Stimulated activated naive B cell treated with anti-CD40 and anti-IgM and Interleukin-4, amounts not matched to agents 10 μg/mL and 1 μg/mL and 100 μg/mL, for 72 hours (primary cell): ENCODE measurements around the gene MYO1H.
A peak's percentile ranks its signal among the peaks of the same experiment; 100 is the strongest.

Experiments
- ATAC-seq, 2 donors: fragments of 150-1000 bp; cut with Tn5 transposase; replicated peaks; 2 replicates each; pipeline ENCODE4 v1.10.0; 2021; ENCODE audit warnings: moderate library complexity in 1 of 2
- DNase-seq: peaks from one replicate; pipeline ENCODE4 v3.0.0; 2021
- H3K27ac Mint-ChIP-seq: one replicate; pipeline ENCODE4 v1.8.0; 2022; ENCODE audit warnings: mild to moderate bottlenecking, mixed read lengths
- H3K27me3 Mint-ChIP-seq, 2 donors: one replicate each; pipeline ENCODE4 v1.8.0; 2022; ENCODE audit warnings: mixed read lengths in 2 of 2
- H3K36me3 Mint-ChIP-seq, 2 donors: one replicate each; pipeline ENCODE4 v1.8.0; 2022; ENCODE audit warnings: mixed read lengths in 2 of 2, mild to moderate bottlenecking in 1 of 2
- H3K4me1 Mint-ChIP-seq, 2 donors: one replicate each; pipeline ENCODE4 v1.8.0; 2022; ENCODE audit warnings: mixed read lengths in 2 of 2, mild to moderate bottlenecking in 1 of 2
- H3K4me3 Mint-ChIP-seq, 2 donors: one replicate each; pipeline ENCODE4 v1.8.0; 2022; ENCODE audit warnings: mild to moderate bottlenecking in 2 of 2, mixed read lengths in 2 of 2, moderate library complexity in 1 of 2
- H3K9me3 Mint-ChIP-seq, 2 donors: one replicate each; pipeline ENCODE4 v1.8.0; 2022; ENCODE audit warnings: mixed read lengths in 2 of 2, mild to moderate bottlenecking in 1 of 2

MYO1H gene

DNA sequence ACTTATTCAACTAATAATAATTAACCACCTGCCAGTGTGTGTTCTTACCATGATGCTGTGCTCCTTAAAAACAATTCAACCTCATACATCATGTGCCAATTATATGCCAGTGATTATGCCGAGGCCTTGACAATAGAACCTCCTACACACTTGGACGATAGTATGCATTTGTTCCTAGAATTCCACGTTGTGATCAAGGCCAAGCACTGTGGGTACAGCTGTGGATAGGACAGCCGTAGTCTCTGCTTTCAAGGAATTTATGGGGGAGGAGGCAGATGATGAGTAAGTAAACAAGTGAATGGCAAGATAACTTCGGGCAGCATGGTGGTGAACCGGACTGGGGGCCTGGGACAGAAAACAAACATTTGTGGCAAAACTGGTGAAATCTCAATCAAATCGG is 18.0 kb upstream of the MYO1H start:
- peaks cover 5 to 10% of the 10 kb centered on the region in 2 donors for H3K27me3 Mint-ChIP-seq
- no peak overlapping the region for H3K27ac Mint-ChIP-seq
- no peaks in the 10 kb centered on the region for H3K9me3 Mint-ChIP-seq
- DNase-seq = no peak
- H3K4me1 Mint-ChIP-seq = no peaks in the 10 kb centered on the region
- ATAC-seq = no peak
- H3K4me3 Mint-ChIP-seq = no peak overlapping the region
- H3K36me3 Mint-ChIP-seq = no peaks in the 10 kb centered on the region

DNA sequence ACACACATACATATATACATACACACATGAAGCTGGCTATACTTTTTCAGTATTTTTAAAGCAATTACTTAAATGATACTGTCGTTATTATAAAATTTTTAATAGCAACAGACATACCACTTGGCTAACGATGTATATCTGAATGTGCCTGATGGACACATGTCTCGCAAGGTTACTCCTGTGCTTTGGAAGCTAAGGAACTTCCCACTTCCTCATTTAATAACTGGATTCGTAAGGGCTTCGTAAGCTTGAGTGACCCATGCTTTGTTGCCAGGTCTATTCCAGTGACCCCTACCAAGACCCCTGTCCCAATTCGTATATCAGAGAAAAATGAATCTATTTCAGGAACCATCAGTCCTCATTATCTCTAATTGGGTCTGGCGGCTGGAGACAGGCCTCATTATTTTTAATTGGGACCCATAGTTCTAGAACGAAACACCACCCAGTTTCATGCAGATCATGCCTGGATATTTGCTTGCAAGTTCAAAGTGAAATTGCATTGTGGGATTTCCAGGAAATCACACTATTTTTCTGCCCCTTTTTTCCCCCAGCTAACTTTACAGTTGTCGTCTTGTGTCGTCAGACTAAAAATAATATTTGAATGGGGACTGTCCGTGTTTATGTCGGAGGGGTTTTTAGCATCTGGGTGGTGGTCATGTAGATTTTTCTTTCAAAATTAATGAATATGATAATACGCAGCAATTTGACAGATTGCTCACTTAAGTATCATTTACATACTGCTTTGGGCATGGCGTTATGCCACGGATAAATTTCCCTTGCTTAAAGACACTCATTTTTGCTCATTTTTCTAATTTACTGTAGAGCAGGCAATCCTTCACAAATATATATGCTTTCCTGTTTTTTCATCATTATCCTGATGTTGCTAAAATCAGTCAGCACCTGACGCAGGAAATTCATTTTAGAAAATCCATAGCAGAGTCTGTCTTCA is 17.1 kb upstream of the MYO1H start:
- no peak for ATAC-seq
- Mint-ChIP-seq H3K4me1 (no peaks in the 10 kb centered on the region), H3K9me3 (peaks cover 0 to 3% of the 10 kb centered on the region in 2 donors), H3K36me3 (no peaks in the 10 kb centered on the region), H3K27ac (no peak overlapping the region), H3K27me3 (peaks cover 5 to 13% of the 10 kb centered on the region in 2 donors), H3K4me3 (no peak overlapping the region)
- no peak for DNase-seq

DNA sequence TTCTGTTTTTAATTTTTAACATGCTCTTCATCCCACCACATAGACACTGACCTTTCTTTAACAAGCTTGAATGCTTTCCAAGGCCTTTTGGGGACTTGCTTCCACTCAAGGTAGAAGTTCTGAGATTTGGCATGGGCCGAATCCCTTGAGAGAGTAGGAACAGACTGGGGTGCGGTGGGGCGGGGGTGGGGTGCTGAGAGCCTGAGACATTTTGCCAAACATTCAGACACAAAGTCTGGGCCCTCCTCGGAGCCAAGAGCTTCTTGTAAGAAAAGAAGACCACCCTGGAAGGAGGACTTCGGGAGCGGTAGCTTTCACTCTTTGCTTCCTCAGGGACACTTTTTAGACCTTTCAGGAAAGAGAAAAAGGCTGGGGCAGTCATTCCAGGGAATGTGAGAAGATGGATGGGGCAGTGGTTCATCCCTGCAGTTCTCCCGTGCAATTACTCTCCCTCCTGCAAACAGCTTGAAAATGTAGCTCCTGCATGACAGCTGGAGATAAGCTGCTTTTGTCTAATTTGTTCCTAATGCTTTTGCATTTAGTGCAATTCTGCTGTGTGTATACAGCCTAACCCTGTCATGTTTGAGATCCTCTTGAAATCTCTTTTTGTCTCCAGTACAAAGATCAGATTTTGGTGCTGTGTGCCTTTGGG is 16.3 kb upstream of the MYO1H start:
- no peak overlapping the region for H3K4me3 Mint-ChIP-seq
- no peak overlapping the region for H3K27ac Mint-ChIP-seq
- DNase-seq (no peak), ATAC-seq (no peak)
- H3K36me3 Mint-ChIP-seq = no peaks in the 10 kb centered on the region
- peaks cover 0 to 3% of the 10 kb centered on the region in 2 donors for H3K9me3 Mint-ChIP-seq
- peaks cover 5 to 18% of the 10 kb centered on the region in 2 donors for H3K27me3 Mint-ChIP-seq
- no peaks in the 10 kb centered on the region for H3K4me1 Mint-ChIP-seq

DNA sequence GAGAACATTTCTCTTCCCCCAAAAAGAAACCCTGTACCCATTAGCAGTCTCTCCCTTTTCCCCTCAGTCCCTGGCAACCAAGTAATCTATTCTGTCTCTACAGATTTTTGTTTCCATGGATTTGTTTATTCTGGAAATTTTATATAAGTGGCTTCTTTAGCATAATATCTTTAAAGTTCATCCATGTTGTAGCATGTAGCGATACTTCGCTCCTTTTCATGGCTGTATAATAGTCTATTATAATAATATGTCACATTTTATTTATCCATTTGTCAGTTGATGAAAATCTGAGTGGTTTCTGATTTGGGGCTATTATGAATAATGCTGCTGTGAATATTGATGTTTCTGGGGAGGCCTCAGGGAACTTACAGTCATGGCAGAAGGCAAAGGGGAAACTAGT is 12.8 kb upstream of the MYO1H start:
- H3K36me3 Mint-ChIP-seq = no peaks in the 10 kb centered on the region
- peaks cover 8 to 10% of the 10 kb centered on the region in 2 donors for H3K9me3 Mint-ChIP-seq
- H3K4me1 Mint-ChIP-seq = no peaks in the 10 kb centered on the region
- H3K27ac Mint-ChIP-seq = no peak overlapping the region
- H3K27me3 Mint-ChIP-seq = peaks cover 5 to 18% of the 10 kb centered on the region in 2 donors
- ATAC-seq = no peak
- no peak for DNase-seq
- no peak overlapping the region for H3K4me3 Mint-ChIP-seq

GRCh38 chr12:109336593-109336992 is 11.1 kb upstream of the MYO1H start:
- Mint-ChIP-seq H3K27me3 (peaks cover 5 to 22% of the 10 kb centered on the region in 2 donors), H3K36me3 (no peaks in the 10 kb centered on the region), H3K27ac (no peak overlapping the region), H3K4me3 (no peak overlapping the region), H3K4me1 (no peaks in the 10 kb centered on the region), H3K9me3 (peaks cover 8 to 10% of the 10 kb centered on the region in 2 donors)
- DNase-seq = no peak
- no peak for ATAC-seq

DNA sequence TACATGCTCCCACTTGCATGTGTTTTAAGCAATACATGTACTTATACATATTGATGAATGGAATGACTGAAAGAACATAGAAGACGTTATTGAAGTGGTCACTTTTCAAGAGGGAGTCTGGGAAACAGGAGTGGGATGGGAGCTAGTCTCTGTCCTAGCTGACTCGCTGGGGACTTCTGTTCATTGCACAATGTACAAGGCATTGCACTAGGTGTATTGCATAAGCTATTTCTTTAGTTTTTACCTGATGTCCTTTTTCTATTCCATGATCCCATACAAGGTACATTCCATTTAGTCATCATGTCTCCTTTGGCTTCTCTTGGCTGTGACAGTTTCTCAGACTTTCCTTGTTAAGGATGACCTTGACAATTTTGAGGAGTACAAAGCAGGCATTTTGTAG is 4.0 kb upstream of the MYO1H start:
- no peak for DNase-seq
- Mint-ChIP-seq H3K4me1 (no peaks in the 10 kb centered on the region), H3K27ac (no peak overlapping the region), H3K36me3 (no peaks in the 10 kb centered on the region), H3K4me3 (no peak overlapping the region), H3K27me3 (peaks cover 6 to 12% of the 10 kb centered on the region in 2 donors), H3K9me3 (peaks cover 0 to 3% of the 10 kb centered on the region in 2 donors)
- no peak for ATAC-seq

DNA sequence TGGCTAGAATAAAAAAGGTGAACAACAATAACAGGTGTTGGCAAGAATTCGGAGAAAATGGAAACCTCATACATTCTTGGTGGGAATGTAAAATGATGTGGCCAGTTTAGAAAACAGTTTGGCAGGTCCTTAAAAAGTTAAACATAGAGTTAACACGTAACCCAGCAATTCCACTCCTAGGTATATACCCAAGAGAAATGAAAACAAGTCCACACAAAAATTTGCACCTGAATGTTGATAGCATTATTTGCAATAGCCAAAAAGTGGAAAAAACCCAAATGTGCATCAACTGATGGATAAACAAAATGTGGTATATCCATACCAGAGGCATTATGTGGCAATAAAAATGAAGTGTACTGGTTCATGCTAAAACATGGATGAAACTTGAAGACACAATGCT is 2.3 kb upstream of the MYO1H start:
- ATAC-seq = no peak
- Mint-ChIP-seq H3K9me3 (peaks cover 0 to 3% of the 10 kb centered on the region in 2 donors), H3K27me3 (peaks cover 7 to 8% of the 10 kb centered on the region in 2 donors), H3K27ac (no peak overlapping the region), H3K4me3 (no peak overlapping the region), H3K4me1 (no peaks in the 10 kb centered on the region), H3K36me3 (no peaks in the 10 kb centered on the region)
- DNase-seq = no peak

DNA sequence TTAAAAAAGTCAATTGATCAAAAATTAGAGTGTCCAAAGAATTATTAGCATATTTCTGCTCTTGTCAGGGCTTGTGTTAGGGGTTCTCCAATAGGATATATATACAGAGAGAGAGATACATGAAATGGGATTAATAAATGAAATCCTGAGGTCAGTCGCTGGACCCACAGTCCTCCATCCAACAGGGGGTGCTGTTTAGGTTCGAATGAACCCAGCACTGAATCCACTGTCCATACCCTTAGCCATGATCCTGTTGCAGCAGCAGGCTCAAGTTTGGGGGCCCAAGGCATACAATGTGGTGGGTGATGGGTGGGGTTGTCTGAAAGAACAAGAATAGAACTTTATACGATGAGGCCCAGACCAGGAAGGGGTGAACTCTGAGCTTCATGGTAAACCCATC is 780 bp upstream of the MYO1H start:
- peaks cover 0 to 3% of the 10 kb centered on the region in 2 donors for H3K9me3 Mint-ChIP-seq
- no peaks in the 10 kb centered on the region for H3K4me1 Mint-ChIP-seq
- peaks cover 4 to 7% of the 10 kb centered on the region in 2 donors for H3K27me3 Mint-ChIP-seq
- ATAC-seq (no peak), DNase-seq (no peak)
- no peak overlapping the region for H3K4me3 Mint-ChIP-seq
- H3K27ac Mint-ChIP-seq = no peak overlapping the region
- H3K36me3 Mint-ChIP-seq = no peaks in the 10 kb centered on the region

- H3K27me3 Mint-ChIP-seq = peaks cover 24 to 28% of the 10 kb centered on the region in 2 donors
Observed at GRCh38 chr12:109352184-109352583, 4.5 kb downstream of the MYO1H start.

DNA sequence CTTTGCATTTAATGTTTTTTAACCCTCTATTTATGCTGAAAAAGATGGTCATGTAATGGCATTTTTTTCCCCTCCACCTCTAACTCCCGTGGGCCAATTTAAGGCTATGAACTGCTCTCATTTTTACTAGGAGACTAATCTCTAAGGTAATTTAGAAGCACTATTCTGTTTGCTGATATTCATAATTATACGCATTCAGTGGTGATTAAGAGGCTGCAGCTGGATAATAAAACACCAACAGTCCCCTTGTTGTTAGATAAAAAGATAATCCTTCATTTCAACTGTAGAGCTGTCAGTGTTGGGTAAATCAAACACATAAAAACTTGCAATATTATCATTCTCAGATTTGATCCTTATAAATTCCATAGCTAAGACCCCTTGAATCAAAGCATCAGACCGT is 8.9 kb downstream of the MYO1H start:
- no peak overlapping the region for H3K27ac Mint-ChIP-seq
- ATAC-seq = no peak
- no peaks in the 10 kb centered on the region for H3K9me3 Mint-ChIP-seq
- no peak overlapping the region for H3K4me3 Mint-ChIP-seq
- no peaks in the 10 kb centered on the region for H3K4me1 Mint-ChIP-seq
- H3K27me3 Mint-ChIP-seq = peaks cover 34 to 53% of the 10 kb centered on the region in 2 donors
- no peak for DNase-seq
- no peaks in the 10 kb centered on the region for H3K36me3 Mint-ChIP-seq

More at GRCh38 chr12:109352184-109352583, 4.5 kb downstream of the MYO1H start:
- H3K4me3 Mint-ChIP-seq = no peak overlapping the region
- no peak for DNase-seq
- no peaks in the 10 kb centered on the region for H3K4me1 Mint-ChIP-seq
- H3K36me3 Mint-ChIP-seq = no peaks in the 10 kb centered on the region
- no peaks in the 10 kb centered on the region for H3K9me3 Mint-ChIP-seq
- no peak for ATAC-seq
- H3K27ac Mint-ChIP-seq = no peak overlapping the region

DNA sequence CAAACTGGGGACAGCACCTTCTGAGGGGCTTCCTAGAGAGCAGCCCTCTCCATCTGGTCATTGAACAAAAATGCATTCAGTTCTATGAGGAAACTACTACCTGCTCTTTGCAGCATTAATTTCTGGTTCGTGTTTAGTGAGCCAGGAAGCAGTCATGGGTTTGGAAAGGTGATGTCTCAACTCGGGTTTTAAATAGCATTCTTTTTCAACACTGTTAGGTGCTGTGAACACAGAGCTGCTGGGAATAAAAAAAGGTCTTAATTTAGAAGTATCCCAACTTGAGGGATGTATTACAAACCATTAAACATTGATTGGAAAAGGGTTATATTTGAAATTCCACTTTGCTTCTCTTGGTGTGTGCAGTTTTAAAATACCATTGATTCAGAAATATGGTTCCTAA is 9.3 kb downstream of the MYO1H start:
- H3K4me3 Mint-ChIP-seq = no peak overlapping the region
- H3K27me3 Mint-ChIP-seq = peaks cover 34 to 53% of the 10 kb centered on the region in 2 donors

DNA sequence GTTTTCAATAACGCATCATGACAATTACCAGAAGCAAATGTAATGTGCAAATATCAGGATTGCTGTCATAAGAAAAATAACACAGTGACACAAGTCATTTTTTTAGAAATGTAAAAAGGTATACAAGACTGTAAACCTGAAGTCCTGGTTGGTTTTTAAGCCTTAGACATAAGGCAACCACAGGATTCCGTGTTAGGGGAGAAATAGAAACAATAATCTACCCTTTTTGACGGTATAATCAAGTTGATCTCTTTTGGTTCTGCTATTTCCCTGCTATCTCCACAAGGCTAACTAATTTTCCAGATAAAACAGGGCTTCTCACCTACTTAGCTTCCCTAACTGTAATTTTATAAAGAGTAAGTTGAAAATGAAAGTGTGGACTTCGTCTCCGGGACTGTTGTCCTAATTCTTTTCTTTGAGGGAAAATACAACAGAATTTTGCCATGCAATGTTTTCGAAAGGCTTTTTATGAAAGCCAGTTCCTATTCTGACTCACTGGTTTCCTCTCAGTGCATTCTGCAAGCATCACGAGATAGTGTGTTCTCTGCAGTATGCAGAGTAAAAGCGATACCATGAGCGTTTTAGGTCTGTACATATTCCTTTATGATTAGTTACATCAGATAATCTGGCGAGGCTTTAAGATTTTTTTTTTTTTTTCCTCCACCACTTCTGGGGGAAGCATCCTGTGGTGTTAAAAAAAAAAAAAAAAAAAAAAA is 10.6 kb downstream of the MYO1H start:
- Mint-ChIP-seq H3K4me3 (no peak overlapping the region), H3K27me3 (peaks cover 30 to 47% of the 10 kb centered on the region in 2 donors), H3K36me3 (no peaks in the 10 kb centered on the region), H3K9me3 (no peaks in the 10 kb centered on the region), H3K27ac (no peak overlapping the region), H3K4me1 (no peaks in the 10 kb centered on the region)
- ATAC-seq (peak; percentile 78), DNase-seq (no peak)

More for the DNA sequence above, 9.3 kb downstream of the MYO1H start:
- H3K36me3 Mint-ChIP-seq = no peaks in the 10 kb centered on the region
- no peak overlapping the region for H3K27ac Mint-ChIP-seq
- no peaks in the 10 kb centered on the region for H3K9me3 Mint-ChIP-seq
- no peak for ATAC-seq
- DNase-seq = no peak
- H3K4me1 Mint-ChIP-seq = no peaks in the 10 kb centered on the region

GRCh38 chr12:109359131-109359690 is 11.5 kb downstream of the MYO1H start:
- H3K27ac Mint-ChIP-seq = no peak overlapping the region
- H3K9me3 Mint-ChIP-seq = no peaks in the 10 kb centered on the region
- H3K4me3 Mint-ChIP-seq = no peak overlapping the region
- no peaks in the 10 kb centered on the region for H3K4me1 Mint-ChIP-seq
- DNase-seq (no peak), ATAC-seq (no peak)
- H3K36me3 Mint-ChIP-seq = no peaks in the 10 kb centered on the region
- H3K27me3 Mint-ChIP-seq = peaks cover 34 to 50% of the 10 kb centered on the region in 2 donors

DNA sequence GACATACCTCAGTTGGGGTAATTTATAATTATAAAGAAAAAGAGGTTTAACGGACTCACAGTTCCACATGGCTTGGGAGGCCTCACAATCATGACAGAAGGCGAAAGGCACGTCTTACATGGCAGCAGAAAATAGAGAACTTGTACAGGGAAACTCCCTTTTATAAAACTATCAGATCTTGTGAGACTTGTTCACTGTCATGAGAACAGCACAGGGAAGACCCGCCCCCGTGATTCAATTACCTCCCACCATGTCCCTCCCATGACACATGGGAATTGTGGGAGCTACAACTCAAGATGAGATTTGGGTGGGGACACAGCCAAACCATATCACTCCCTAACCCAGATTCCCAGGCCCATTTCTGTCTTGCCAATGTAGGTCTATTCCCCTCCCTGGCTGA is 22.1 kb downstream of the MYO1H start:
- H3K4me3 Mint-ChIP-seq = no peak overlapping the region
- ATAC-seq = no peak
- H3K4me1 Mint-ChIP-seq = no peaks in the 10 kb centered on the region
- no peak for DNase-seq
- no peaks in the 10 kb centered on the region for H3K36me3 Mint-ChIP-seq
- H3K9me3 Mint-ChIP-seq = no peaks in the 10 kb centered on the region
- peaks cover 9 to 13% of the 10 kb centered on the region in 2 donors for H3K27me3 Mint-ChIP-seq
- H3K27ac Mint-ChIP-seq = no peak overlapping the region
